Stimulated activated CD8-positive, alpha-beta memory T cell treated with anti-CD3 and anti-CD28 coated beads, Interleukin-4, amount 100 ng/mL, for 1 hour (primary cell): Measurements from ENCODE around the gene FRMD4A.

Experiments used
- DNase-seq, 2 donors: peaks; one replicate each; pipeline ENCODE4 v3.0.0-alpha.2; 2020; ENCODE audit warnings: low read depth in 2 of 2, low spot score in 1 of 2

FRMD4A gene

DNA sequence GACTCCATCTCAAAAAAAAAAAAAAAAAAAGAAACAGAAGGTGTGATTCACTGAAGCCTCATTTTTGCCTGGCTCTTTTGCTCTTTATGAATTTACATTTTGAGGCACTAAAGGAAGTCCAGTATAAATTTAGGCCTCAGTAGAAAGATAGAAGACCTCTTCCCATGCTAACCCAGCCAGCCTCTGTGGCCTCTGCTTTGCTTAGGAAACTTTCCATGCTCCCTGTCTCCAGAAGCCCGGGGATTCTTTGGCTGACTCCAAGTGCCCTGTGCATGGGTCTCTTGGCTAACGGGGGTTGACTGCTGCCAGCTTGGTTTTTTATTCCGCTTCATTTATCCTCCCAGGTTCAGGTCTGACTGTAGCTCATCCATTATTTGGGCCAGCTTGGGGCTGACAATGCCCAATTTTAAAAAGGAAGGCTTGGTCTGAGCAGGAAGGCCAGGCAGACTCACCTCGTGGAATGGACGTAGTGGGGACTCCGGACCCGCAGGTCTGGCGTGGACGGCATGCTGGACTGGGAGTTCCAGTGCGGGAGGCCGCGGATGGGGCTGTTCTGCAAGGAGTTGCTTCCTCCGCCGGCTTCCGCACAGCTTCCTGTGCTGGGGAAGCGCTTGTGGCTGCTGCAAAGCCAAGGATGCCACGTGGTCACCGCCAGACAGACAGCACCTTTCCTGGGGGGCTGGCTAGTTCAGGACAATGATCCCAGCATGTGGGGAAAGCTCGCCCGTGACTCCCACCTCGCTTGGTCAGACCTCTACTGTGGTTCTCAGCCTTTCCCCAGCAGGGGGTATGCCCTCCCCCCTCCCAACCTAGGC is 671.6 kb downstream of the FRMD4A start:
- DNase-seq = no peak

DNA sequence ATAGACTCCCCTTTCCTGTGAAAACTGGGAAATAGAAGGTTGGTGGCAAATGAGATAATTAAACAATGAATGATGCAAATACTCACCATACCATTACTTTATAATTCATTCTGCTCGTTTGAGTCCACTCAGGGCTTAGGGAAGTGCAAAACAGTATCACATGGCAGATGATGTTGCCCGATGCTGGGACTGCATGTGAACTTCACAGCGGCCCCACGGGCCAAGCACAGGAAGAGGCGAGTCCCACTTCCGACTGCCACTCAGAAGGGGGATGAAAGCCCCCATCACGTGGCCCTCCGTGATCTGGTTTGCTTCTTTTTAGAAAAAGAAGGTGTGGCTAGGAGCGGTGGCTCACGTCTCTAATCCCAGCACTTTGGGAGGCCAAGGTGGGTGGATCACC is 672.5 kb downstream of the FRMD4A start:
- DNase-seq = no peak

DNA sequence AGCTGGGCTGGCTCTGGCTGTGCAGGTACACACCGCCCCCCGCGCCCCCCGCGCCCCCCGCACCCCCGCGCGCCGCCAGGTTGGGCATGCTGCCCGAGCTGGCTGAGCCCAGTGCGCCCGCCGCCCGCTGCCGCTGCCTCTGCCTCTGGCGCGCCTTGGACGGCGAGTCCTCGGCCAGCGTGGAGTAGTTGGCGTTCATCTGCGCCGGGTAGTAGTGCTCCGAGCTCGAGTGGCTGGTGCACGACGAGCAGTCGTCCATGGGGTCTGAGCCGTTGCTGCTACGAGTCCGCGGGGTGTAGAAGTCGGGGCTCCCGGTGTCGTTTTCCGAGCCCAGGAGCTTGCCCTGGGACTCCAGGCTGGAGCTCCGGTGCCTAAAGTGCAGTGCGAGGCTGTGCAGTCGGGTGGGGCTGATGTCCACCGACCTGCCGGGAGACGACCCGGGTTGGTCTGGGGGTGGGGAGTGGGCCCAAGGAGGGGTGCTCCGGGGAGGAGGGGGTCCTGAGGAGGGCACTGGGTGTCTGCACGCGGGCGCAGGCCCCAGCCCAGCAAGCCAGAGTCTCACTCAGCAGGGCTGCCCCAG is 673.5 kb downstream of the FRMD4A start:
- DNase-seq = no peak

DNA sequence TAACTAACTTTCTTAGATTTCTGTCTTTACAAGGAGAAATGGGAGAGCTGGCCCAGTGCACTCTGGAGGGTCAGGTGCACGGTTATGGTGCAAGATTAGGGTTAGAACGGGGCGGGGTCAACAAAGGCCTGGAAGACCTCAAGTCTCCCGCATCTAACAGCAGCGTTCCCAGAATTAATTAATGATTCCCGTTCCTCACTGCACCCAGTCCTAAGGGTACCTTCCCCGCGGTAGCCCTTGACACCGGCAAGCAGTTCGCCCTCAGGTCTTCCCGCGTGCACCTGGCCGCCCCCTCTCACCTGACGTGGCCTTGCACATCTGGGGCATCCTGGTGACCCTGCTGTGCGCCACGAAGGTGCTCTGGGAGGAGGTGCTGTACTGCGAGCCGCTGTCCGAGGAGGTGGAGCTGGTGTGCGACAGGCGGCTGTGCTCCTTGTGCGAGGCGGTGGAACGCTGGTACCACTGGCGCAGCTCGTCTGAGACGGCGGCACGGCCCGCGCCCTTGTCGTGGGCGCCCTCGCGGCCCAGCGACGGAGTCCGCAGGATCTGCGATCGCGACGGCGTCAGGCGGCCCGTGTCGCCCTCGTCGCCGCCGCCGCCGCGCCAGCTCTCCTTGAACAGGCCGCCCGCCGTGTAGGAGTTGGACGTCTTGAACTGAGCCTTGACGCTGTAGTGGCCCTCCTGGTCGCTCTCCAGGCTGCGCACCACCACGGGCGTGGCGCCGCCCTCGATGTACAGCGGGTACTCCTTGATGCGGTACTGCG is 674.2 kb downstream of the FRMD4A start:
- no peak for DNase-seq

DNA sequence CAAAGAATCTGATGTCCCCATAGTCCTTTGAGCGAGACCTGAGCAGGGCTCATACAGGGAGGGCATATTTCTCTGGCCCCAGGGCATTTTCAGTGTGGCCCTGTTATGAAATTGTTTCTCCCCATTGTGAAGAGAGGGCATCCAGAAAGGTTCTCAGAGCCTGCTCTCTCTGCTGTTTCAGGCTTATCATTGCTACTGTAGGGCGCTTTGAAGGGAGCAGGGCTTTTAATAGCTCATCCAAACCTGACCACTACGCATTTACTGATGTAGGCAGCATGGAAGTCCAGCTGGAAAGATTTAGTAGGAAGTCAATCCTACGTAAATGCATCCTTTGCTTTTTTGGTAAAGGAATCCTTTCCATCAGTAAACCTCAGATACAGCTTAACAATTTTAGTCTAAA is 675.9 kb downstream of the FRMD4A start:
- no peak for DNase-seq

DNA sequence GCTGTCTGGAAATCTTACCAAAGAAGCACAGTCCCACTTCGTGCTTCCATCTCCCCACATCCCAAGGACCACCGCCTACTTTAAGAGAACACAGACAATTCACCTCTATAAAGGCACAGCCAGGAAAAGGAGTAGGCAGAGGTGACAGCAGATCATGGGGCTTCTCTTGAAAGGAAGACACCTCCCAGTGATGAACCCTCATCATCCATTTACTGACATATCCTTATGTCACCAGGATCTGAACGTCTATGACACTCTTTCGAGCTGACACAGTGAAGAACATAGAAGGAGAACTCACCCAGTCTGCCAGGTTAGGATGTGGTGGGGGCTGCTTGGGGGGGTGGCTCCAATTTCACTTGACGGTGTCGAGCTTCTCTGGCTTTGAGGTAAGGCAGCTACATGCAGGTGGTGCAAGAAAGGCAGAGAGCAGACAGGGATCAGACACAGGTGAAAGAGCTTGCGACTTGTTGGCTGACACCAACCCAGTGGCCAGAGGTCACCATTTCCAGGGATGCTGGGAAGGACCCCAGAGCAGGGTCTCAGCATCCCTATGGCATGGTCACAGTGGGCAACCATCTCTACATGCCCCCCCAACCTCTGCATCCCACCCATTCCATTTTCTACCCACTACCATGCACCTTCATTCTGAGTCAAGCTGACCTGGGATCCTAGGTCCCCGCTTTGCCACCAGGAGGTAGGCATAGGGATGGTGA is 676.5 kb downstream of the FRMD4A start:
- no peak for DNase-seq

DNA sequence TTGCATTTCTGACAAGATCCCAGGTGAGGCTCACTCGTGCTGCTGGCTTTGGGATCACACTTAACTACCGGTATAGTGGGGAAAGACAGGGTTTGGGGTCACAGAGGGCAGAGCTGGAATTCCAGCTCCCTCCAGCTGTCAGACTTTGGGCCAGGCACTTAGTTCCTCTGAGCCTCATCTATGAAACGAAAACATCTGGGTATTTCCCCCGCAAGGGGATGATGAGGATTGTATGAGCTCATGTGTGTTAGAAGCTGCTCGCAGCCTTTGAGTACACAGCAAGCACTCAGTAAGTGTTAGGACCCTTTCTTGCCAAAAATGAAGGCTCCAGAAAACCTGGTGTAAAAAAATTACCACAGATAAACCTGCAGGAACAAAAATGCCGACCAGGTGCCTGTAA is 677.9 kb downstream of the FRMD4A start:
- no peak for DNase-seq

DNA sequence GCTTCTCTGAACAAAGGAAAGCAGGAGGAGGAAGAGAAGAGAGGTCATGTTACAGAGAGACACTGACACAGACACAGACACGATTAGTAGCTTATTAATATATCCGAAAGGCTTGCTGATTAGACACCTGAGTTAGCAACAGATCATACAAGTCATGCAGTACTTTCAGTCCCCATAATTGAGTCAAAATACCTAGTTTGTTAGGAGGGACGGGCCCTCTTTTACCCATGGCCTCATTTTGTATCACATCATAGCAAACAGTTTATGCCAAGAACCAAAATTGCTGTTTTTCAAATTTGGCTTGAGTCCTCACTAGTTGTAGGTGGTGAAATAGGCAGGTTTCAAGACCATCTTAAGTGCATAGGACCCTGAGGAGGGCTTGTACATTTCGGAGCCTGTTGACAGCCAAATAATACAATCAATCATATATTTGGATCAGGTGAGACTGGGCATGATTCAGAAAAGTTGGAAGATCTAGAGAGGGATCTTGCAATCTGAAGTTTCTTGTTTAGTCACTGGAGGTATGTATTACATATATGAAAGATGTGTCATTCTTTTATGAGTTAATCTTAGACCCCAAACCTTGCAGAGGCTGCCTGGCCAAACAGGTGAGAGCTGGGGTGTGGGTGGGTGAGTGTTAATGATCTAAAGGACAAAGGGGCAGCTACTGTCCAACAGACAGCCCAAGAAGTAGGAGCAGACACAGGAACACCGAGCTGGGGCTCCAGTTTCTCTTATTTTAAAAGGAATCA is 678.6 kb downstream of the FRMD4A start:
- DNase-seq = no peak

DNA sequence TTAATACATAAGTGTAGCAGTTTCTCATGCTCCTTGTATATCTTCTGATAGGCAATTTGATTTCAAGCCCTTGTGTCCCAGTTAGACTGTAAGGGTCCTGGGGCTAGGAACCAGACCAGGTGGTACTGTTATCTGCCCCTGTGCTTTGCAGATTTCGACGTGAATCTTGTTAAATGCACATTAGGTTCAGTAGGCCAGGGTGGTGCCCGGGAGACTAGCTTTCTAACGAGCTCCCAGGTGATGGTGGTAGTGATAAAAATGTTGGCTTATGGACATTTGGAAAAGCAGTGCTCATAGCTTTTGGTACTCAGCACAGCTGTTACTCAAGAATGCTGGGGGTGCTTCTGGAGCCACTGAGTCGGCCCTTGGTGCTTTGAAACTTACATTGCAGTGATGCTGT is 679.8 kb downstream of the FRMD4A start:
- DNase-seq = no peak

DNA sequence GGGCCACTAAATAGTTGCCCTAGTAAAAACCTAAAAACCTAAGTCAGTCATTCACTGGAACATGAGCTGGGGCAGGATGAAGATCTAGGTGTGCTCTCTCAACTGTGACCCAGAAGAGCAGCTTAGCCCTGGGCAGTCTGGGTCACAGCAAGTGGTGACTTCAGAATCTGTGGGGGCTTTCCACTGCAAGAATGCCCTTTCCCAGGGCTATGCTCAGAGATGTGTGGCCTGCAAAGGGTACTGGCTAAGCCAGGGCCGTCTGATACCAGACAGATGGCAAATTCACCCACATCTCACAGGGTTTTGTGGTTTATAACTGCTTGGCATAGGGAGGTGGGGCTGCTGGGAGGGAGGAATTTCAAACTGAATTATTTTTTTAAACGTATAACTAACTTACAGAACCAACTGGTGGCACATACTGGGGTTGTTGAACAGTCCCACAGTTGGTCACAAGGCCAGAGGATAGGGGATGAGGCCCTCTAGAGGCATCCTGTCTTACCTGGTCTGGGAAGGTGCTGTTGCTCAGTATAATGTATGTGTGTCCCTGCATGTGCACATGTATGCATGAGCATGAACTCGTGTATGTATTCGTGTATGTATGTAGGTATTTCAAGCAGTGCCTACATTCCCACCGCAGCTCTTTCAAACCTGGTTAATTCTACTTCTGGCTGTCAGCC is 680.7 kb downstream of the FRMD4A start:
- no peak for DNase-seq

DNA sequence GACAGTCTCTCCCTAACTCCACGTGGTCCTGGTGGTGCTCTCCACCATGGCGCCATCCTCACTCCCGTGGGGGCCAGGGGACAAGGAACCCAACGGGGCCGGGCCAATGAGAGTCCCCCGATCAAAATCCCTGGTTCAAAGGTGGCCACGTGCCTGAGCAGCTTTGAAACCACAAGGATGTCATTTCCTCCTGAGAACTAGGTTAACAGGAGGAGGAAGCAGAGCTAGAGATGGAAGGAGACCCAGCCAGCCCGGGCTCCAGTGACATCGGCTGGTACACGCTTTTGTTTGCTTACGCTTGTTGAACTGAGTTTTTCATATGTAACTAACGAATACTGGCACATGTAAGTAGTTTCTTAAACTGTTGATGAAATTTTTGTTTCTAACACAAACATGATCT is 682.3 kb downstream of the FRMD4A start:
- no peak for DNase-seq

DNA sequence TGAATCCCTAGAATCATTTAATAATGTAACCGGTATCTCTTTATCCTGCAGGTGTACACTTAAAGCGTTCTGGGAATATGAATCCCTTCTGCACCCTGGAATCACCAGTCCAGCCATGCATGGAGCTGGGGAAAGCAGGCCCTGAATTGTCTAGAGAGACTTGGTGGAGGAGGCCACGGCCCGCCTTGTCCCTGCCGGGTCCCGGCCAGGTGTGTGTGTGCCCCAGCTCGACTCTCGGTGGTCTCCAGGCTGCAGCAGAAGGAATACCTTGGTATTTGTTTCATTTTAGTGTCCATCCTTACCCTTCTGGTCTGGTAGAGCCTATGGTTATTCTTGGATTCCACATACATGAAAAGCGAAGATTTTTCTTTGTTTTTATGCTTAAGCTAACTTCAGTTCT is 685.9 kb downstream of the FRMD4A start:
- DNase-seq = no peak

DNA sequence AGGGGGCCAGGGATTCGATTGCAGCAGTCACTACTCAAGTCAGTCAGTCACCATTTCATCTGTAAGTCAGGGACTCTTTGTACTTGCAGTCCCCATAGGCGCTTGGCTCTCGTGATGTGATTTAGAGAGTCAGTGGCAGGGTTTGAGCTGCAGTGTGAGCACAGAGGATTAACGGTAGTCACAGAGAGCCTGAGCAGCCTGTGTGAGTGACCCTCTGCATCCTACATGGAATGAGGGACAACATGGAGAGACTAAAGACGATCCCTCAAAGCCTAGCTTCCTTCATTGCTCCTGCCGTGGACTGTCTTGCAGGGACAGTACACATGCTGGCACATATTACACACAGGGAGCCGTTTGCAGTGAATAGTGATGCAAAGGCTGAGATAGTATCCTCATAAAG is 687.7 kb downstream of the FRMD4A start:
- no peak for DNase-seq

DNA sequence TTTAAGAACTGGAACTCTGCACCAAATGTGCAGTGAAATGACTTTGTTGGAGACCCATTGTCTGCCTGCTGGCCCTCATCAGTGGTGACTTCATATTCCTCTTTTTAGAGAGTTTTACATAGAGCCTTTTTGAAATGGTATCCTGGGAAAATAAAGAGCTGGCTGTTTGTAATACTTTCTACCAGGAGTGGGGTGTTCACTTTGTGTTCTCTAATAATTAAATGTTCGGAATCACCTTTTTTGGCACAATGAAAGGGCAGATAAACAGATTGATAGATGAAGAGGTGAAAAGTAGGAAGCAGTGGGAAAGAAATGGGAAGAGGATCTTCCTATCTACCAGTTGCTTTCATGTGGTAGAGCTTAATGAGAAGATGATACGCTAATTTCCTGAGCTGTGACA is 688.4 kb downstream of the FRMD4A start:
- DNase-seq = no peak

DNA sequence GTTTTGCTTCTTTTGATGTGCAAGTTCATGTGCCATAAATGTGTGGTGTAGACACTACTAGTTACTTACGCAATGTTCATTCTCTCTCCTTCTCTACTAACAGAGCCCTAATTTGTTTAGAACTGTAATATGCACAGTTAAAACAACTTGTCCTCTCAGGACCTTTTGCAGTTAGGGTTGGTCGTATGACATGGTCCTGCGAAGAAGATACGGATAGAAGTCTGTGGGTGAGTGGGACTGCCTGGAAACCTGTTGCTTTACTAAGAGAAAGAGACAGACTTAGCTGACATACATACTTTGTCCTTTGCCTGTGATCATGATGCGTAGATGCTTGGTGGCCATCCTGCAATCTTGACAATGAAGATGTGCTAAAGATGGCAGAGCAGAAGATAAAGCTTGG is 692.8 kb downstream of the FRMD4A start:
- DNase-seq = no peak

DNA sequence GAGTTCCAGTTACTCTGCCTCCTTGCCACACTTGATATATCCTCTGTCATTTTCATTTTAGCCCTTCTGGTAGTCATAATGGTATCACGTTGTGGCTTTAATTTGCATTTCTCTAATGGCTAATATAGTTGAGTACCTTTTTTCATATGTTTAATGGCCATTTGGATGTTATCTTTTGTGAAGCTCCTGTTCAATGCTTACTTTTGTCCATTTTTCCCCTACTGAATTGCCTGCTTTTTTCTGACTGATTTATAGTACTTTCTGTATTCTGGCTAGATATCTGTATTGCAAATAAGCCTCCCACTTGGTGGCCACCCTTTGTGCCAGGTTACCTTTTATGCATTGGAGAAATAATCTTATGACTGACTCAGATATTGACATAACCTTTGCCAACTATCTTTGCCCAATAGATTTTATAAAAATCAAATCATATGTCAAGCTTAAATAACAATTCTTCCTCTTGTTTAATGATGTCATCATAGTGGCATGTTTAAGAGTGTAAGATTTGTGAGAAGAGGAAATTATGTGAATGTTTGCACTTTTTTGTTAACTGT is 693.3 kb downstream of the FRMD4A start:
- no peak for DNase-seq

DNA sequence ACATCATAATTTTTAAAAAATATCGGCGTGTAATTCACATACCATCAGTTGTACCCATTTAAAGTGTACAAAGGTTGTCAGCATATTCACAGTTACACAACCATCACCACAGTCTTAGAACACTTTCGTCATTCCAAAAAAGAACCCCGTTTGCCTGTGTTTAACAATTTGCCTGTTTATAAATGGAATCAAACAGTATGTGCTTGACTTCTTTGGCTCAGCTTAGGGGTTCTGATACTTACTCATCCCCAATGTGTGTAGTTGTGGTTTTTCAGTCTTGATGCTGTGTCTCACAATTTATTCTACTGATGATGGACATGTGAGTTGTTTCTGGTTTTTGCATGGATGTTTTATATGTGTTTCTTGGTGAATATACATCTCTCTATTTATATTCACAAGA is 693.9 kb downstream of the FRMD4A start:
- no peak for DNase-seq

DNA sequence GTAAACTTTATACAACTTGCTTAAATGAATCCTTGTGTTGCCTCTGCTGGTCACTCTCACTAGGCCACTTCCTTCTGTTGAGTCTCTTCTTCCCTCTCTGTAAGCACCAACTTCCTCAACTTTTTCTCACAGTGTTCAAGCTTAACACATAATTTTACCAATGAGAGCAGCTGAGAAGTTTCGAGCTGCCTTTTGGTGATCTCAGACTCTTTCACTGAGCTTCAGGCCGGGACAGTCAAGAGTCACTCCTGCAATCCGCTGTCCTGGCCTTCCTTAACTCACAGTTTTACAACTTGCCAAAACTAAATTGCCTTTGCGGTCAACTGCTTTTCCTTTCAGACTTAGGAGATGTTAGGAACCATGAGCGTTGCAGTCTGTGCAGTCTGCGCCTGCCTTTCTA is 696.5 kb downstream of the FRMD4A start:
- no peak for DNase-seq

DNA sequence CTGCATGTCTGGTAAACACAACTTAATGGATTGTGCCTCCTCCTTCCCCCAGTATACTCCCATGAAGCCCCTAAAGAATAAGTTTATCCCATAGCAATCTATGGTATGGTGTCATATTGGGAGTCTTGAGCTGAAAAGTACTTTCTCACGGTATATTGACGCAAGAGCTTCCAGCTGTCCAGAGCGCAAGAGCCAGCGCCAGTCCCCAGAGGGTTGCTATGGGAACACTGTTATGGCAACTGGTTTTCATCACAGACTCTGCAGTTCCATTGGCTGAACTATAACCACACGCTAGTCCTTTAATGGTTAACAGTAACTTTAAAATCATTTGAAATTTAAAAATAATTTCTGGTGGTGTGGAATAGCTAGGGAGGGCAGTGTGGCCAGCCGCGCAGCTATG is 697.0 kb downstream of the FRMD4A start:
- DNase-seq = no peak

DNA sequence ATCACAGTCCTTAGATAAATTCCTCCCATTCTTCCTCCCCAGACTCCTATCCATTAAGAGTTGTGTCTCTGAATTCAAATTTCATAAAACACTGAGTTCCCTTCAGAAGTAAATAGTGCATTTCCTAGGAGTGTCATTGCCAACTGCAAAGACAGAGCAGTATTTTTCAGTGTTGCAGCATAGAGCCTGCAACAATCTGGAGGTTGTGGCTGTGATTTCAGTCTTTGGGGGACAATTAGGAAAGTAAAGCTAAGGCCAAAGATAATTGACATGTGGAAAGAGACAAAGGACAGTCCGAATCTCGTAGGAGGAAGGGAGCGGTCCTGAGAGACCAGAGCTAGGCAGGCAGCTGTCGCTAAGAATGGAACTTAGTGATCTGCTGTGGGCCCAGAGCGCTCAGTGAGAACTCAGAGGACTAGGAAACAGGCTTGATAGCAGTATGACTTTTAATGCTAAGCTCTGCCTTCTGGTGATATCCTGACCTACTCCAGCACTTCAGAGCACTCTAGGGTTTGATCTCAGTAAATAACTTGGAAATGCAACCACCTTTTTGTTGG is 697.8 kb downstream of the FRMD4A start:
- no peak for DNase-seq
